SJSA1 (cell line): ENCODE data around the gene CARMIL3. TPM values are rescaled to one million over a fixed set of nuclear protein-coding genes. Genes with fewer than 3 reads are reported as not detected.
"Not testable (repeated sequence)": the region's sequence is repeated elsewhere in the genome, so short reads cannot be mapped to it uniquely, and the experiment has no call there.

Experiments used
- DNase-seq, 2 experiments: peaks; one replicate each; pipeline ENCODE4 v3.0.0-alpha.2; 2015 to 2020; ENCODE audit warnings: low spot score in 2 of 2, low read depth in 1 of 2
- H3K27ac ChIP-seq: fragments of 250-450 bp; sonication (Bioruptor Pico); 2 replicates; pipeline ENCODE4 v1.5.1; 2020; ENCODE audit warnings: mild to moderate bottlenecking, moderate library complexity
- H3K27me3 ChIP-seq: fragments of 250-450 bp; sonication (Bioruptor Pico); replicated peaks from 2 replicates; pipeline ENCODE4 v1.5.1; 2020; ENCODE audit warnings: mild to moderate bottlenecking, moderate library complexity
- H3K36me3 ChIP-seq: fragments of 250-450 bp; sonication (Bioruptor Pico); 2 replicates; pipeline ENCODE4 v1.5.1; 2020; ENCODE audit warnings: mild to moderate bottlenecking
- H3K4me1 ChIP-seq: fragments of 250-450 bp; sonication (Bioruptor Pico); replicated peaks from 2 replicates; pipeline ENCODE4 v1.6.1; 2021; ENCODE audit warnings: mild to moderate bottlenecking
- H3K4me3 ChIP-seq: fragments of 250-450 bp; sonication (Bioruptor Pico); 2 replicates; pipeline ENCODE4 v1.5.1; 2020; ENCODE audit warnings: mild to moderate bottlenecking
- H3K9me3 ChIP-seq: fragments of 250-450 bp; sonication (Bioruptor Pico); replicated peaks from 2 replicates; pipeline ENCODE4 v1.5.1; 2020; ENCODE audit warnings: mild to moderate bottlenecking
- total RNA-seq: library from RNA; depleted of rRNA; stranded (reverse); fragments of >200 nt; shearing (Covaris generic); gene quantifications from 2 replicates; pipeline ENCODE4 v1.2.3, GENCODE V29; 2014; rRNA removed

The CARMIL3 gene, protein sequence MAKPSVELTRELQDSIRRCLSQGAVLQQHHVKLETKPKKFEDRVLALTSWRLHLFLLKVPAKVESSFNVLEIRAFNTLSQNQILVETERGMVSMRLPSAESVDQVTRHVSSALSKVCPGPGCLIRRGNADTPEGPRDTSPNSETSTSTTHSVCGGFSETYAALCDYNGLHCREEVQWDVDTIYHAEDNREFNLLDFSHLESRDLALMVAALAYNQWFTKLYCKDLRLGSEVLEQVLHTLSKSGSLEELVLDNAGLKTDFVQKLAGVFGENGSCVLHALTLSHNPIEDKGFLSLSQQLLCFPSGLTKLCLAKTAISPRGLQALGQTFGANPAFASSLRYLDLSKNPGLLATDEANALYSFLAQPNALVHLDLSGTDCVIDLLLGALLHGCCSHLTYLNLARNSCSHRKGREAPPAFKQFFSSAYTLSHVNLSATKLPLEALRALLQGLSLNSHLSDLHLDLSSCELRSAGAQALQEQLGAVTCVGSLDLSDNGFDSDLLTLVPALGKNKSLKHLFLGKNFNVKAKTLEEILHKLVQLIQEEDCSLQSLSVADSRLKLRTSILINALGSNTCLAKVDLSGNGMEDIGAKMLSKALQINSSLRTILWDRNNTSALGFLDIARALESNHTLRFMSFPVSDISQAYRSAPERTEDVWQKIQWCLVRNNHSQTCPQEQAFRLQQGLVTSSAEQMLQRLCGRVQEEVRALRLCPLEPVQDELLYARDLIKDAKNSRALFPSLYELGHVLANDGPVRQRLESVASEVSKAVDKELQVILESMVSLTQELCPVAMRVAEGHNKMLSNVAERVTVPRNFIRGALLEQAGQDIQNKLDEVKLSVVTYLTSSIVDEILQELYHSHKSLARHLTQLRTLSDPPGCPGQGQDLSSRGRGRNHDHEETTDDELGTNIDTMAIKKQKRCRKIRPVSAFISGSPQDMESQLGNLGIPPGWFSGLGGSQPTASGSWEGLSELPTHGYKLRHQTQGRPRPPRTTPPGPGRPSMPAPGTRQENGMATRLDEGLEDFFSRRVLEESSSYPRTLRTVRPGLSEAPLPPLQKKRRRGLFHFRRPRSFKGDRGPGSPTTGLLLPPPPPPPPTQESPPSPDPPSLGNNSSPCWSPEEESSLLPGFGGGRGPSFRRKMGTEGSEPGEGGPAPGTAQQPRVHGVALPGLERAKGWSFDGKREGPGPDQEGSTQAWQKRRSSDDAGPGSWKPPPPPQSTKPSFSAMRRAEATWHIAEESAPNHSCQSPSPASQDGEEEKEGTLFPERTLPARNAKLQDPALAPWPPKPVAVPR (N-terminal part only)
- total RNA-seq = not detected in 2 replicates

DNA sequence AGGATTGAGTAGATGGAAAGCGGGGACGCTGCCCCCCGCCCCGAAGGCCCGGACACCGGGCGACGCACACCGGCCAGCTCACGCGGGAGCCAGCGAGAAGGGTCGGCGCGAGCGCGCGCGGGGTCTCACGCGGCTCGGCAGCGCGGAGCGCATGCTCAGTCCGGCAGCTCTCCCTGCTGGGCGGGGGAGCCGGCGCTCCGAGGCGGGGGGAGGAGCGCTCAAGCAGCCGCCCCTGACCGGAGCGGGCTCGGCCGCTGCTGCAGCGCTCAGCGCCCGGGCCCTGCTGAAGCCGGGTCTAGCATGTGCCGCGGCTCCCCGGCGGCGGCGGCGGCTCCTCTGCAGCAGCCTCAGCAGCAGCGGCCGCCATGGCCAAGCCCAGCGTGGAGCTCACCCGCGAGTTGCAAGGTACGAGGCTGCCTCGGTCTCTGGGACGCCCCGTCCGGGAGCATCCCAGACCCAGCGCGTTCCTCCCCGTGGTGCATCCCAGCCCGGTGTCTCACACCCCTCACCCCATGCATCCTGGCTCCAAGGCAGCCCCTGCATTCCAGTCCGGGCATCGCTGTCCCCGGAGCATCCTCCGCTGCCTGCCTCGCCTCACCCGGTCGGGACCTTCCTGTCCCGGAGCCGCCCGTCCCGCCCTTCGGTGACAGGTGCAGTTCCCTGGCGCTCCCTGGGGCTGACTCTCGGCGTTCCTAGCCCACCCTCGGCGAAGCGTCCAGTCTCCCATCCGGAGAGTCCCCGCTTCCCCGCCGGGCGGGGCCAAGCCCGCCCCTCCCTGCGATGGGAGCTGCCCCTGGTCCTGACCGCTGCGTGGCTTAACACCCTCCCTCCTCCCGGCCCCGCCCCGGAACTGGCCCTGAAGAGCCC lies at the start of gene CARMIL3:
Gene CARMIL3 (plus strand): TSS at position 221 of the 867 bp plus-strand sequence. CDS start 145 bp downstream, at position 366.
- Histone ChIP-seq H3K36me3 (no peaks in the 10 kb centered on the region), H3K4me1 (peaks cover 11% of the 10 kb centered on the region), H3K27me3 (peaks cover 15% of the 10 kb centered on the region), H3K4me3 (peak within 1 kb of the TSS; percentile 28), H3K9me3 (0 out of 2 replicates have a peak, but pooled peaks cover 2% of the 10 kb centered on the region), H3K27ac (no peak within 1 kb of the TSS)
- peak; percentile 22 to 54 for DNase-seq

DNA sequence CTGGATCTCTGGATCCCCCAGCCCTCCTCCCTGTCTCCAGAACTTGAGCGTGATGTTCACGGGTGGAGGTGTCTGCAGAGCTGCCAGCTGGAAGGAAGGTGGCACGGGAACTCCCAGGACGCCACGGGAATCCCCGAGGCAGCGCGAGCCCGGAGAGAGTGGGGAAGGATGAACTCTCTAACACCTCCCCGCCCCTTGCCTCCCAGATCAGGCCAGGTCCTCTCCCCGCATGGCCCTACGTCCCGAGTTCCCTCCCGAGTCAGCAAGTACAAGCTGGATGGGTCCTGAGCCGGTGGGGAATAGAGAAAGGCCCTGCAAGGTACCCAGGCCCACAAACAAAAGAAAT lies 45.4 kb upstream of the CARMIL3 start:
- H3K27ac ChIP-seq, H3K9me3 ChIP-seq, H3K4me3 ChIP-seq, H3K4me1 ChIP-seq, H3K27me3 ChIP-seq, DNase-seq, H3K36me3 ChIP-seq: not testable (repeated sequence)

DNA sequence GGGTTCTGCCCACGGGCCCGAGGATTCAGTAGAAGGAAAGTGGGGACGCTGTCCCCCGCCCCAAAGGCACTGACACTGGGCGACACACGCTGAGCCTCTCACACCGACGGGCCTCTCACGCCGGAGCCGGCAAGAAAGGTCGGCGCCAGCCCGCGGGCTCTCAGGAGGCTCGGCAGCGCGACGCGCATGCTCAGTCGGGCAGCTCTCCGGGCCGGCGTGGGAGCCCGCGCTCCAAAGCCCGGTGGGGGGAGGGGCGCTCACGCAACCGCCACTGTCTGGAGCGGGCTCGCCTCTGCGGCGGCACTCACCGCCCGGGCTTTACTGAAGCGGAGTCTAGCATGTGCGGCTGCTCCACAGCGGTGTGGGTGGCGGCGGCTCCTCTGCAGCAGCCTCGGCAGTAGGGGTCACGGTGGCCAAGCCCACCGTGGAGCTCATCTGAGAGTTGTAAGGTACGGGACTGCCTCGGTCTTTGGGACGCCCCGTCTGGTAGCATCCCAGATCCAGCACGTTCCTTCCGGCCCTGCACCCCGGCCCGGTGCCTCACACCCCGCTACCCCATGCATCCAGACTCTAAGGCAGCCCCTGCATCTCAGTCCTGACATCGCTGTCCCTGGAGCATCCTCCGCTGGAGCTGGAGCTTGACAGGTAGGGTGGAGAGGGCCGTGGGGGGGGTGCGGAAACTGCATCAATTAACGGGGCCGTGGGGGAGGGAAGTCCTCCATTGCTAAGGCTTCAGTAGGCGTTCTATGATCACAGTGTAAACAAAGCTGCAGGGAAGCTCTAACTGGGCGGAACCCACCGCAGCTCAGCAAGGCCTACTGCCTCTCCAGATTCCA lies 44.8 kb upstream of the CARMIL3 start:
- peak overlapping the region; percentile 27 for H3K4me3 ChIP-seq
- H3K27ac ChIP-seq = not testable (repeated sequence)
- peak; percentile 42 to 54 for DNase-seq

DNA sequence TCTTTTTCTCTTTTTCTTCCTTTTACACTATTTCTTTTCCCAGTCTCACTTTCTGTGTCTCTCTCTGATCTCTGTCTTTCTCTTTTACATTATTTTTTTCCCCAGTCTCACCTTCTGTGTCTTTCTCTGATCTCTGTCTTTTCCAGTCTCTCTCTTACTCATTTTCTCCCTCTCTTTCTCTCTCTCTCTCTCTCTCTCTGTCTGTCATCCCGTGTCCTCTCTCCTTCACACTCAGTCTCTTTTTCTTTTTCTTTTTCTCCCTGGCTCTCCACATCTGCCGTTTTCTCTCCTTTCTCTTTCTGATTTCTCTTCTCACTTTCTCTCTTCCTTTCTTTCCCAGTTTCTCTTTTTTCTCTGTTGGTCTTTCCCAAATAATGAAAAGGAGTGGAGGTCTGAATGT lies 40.8 kb upstream of the CARMIL3 start:
- Histone ChIP-seq H3K36me3 (no peaks in the 10 kb centered on the region), H3K27ac (no peak overlapping the region), H3K4me1 (no peaks in the 10 kb centered on the region), H3K4me3 (no peak overlapping the region), H3K9me3 (no peaks in the 10 kb centered on the region), H3K27me3 (no peaks in the 10 kb centered on the region)
- DNase-seq = no peak

More for the DNA sequence above, 44.8 kb upstream of the CARMIL3 start:
- H3K9me3 ChIP-seq, H3K27me3 ChIP-seq, H3K36me3 ChIP-seq, H3K4me1 ChIP-seq: not testable (repeated sequence)

DNA sequence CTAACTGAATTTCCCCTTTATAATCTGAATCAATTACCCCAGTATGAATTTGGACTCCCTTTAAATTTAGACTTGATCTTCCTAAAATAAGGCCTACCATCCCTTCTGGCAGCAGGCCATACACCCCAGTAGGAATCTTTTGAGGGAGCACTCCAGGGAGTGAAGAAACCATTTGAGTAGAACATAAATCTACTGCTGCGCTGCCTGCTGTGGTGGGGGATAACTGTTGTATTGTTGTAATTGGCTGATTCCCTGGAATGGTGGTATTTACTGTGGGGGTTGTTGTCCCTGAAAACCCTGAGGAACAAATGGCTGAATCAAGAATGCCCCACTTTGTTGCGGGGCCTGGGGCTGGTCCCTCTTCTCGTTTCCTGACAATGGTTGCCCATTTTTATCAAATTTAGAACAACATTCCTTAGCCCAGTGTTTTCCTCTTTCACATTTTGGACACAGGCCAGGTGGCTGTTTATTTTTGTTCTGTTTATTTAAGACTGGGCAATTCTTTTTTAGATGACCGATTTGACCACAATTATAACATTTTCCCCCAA lies 39.0 kb upstream of the CARMIL3 start:
- not testable (repeated sequence) for H3K27me3 ChIP-seq, H3K4me3 ChIP-seq, H3K36me3 ChIP-seq, H3K9me3 ChIP-seq, H3K4me1 ChIP-seq, H3K27ac ChIP-seq
- DNase-seq = peak in 1 of 2 experiments; percentile 28

DNA sequence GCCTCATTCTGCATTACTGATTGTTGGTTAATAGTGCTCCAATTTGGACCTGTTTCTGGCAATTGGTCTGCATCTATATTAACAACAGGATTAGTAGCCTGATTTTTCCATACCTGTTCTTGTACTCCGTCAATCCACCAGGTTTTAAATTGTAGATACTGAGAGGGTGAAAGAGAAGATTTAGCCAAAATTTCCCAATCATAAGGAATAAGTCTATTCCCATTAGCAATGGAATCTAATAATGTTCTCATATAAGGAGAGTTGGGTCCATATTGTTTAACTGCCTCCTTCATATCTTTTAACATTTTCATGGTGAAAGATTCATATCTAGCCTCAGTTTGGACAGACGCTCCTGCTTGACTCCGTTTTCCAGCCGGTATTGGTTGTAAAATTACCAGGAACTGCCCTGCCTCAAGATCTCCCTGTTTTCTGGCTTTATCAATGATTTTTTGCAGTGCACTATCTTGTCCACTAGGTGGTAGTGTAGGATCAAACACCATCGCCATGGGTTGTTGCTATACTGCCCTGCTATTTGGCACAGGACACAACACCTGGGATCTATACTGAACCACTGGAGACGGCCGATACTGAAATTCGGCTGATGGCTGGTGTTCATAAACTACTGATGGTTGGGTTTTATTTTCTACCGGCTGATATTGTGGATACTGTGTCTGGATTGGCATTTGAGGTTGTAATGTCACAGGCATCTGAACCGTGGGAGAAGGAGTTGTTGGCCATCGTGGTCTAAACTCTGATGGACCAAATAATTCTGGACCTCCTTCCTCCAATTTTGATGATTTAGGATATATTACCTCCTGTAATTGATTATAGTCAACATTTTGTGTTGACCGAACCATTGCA lies 37.9 kb upstream of the CARMIL3 start:
- Histone ChIP-seq H3K4me1 (no peaks in the 10 kb centered on the region), H3K27ac (no peak overlapping the region), H3K4me3 (no peak overlapping the region), H3K36me3 (no peaks in the 10 kb centered on the region), H3K9me3 (no peaks in the 10 kb centered on the region), H3K27me3 (no peaks in the 10 kb centered on the region)
- DNase-seq = peak in 1 of 2 experiments; percentile 46

DNA sequence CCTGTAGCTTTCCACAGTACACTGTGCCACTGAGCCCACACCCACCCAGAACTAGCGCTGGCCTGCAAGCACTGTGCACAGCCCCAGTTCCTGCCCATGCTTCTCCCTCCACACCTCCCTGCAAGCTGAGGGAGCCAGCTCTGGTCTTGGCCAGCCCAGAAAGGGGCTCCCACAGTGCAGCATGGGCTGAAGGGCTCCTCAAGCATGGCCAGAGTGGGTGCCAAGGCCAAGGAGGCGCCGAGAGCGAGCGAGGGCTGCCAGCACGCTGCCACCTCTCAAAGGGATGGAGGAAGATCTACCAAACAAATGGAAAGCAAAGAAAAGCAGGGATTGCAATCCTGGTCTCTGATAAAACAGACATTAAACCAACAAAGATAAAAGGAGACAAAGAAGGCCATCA lies 36.1 kb upstream of the CARMIL3 start:
- H3K36me3 ChIP-seq, H3K27me3 ChIP-seq, H3K27ac ChIP-seq, H3K9me3 ChIP-seq, H3K4me1 ChIP-seq, H3K4me3 ChIP-seq, DNase-seq: not testable (repeated sequence)

DNA sequence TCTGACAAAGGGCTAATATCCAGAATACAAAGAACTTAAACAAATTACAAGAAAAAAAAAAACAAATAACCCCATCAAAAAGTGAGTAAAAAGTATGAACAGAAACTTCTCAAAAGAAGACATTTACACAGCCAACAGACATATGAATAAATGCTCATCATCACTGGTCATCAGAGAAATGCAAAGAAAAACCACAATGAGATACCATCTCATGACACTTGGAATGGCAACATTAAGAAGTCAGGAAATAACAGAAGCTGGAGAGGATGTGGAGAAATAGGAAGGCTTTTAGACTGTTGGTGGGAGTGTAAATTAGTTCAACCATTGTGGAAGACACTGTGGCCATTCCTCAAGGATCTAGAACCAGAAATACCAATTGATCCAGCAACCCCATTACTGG lies 32.8 kb upstream of the CARMIL3 start:
- not testable (repeated sequence) for H3K4me3 ChIP-seq, H3K36me3 ChIP-seq, H3K27me3 ChIP-seq, H3K9me3 ChIP-seq, DNase-seq, H3K27ac ChIP-seq, H3K4me1 ChIP-seq

DNA sequence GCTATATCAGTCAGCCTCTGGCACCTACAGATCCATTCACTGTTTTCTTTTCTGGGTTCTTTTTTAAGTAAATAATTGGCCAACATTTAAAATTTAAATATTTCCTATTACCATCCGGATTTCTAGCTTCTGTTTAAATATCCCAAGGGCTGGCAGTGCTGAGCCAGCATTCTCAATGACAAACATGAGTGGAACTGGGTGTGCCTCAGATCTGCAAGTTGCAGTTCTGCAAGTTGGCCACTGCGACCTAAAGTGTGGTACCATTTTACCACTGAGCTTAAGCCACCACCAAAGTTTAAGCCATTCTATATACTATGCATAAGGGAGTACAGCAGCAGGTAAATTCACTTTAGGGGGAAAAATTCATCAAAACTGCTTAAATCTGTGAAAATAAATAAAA lies 31.9 kb upstream of the CARMIL3 start:
- H3K36me3 ChIP-seq, H3K9me3 ChIP-seq, H3K27me3 ChIP-seq, H3K4me1 ChIP-seq, H3K27ac ChIP-seq, H3K4me3 ChIP-seq, DNase-seq: not testable (repeated sequence)

DNA sequence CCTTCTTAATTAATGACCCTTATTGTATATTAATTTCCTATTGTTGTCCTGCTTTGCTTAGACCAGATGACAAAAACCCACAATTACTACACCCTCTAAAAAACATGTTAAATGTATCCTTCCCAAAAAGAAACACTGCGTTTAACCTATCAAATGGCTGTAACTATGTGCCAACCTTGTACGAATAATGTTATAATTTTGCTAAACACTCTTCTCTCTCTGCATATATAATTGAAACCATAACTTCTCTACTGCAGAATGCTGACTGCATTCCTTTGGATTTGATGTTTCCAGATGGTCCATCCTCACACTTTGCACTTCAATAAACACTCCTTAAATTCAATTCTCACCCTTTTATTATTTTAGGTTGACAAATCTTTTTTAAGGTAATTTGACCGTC lies 31.3 kb upstream of the CARMIL3 start:
- H3K36me3 ChIP-seq, DNase-seq, H3K27ac ChIP-seq, H3K27me3 ChIP-seq, H3K9me3 ChIP-seq, H3K4me3 ChIP-seq, H3K4me1 ChIP-seq: not testable (repeated sequence)

DNA sequence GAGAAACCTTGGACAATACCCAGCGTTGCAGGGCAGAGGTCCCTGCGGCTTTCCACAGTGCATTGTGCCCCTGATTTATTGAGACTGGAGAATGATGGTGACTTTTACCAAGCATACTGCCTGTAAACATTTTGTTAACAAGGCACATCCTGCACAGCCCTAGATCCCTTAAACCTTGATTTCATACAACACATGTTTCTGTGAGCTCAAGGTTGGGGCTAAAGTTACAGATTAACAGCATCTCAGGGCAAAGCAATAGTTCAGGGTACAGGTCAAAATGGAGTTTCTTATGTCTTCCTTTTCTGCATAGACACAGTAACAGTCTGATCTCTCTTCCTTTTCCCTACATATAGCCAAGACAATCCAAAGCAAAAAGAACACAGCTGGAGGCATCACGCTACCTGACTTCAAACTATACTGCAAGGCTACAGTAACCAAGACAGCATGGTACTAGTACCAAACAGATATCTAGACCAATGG lies 26.8 kb upstream of the CARMIL3 start:
- not testable (repeated sequence) for H3K9me3 ChIP-seq, H3K27ac ChIP-seq, H3K36me3 ChIP-seq, H3K27me3 ChIP-seq, DNase-seq, H3K4me3 ChIP-seq, H3K4me1 ChIP-seq
